Gastroesophageal sphincter (tissue), 3 donors: ENCODE measurements around the gene TSHR.

ENCODE experiments used
- CTCF ChIP-seq, 4 experiments: fragments of 200-600 bp in 2 of 4; fragments of 450-650 bp in 2 of 4; sonication (generic) in 1 of 4; IDR thresholded peaks; one replicate each; pipeline ENCODE4 v1.5.1; 2017 to 2019; ENCODE audit warnings: antibody characterized with exemption in 4 of 4, mild to moderate bottlenecking in 2 of 4, moderate library complexity in 2 of 4
- EP300 ChIP-seq: sonication (generic); formaldehyde crosslinking; IDR thresholded peaks from one replicate; pipeline ENCODE4 v1.6.1; 2017; ENCODE audit warnings: antibody characterized with exemption, mild to moderate bottlenecking
- POLR2A ChIP-seq, 2 donors: fragments of 450-650 bp; IDR thresholded peaks; one replicate each; pipeline ENCODE4 v1.6.1; 2017; ENCODE audit warnings: antibody characterized with exemption in 2 of 2, mild to moderate bottlenecking in 2 of 2, moderate library complexity in 1 of 2
- POLR2AphosphoS5 ChIP-seq: sonication (generic); formaldehyde crosslinking; IDR thresholded peaks from one replicate; pipeline ENCODE4 v1.6.1; 2017; ENCODE audit warnings: antibody characterized with exemption

DNA sequence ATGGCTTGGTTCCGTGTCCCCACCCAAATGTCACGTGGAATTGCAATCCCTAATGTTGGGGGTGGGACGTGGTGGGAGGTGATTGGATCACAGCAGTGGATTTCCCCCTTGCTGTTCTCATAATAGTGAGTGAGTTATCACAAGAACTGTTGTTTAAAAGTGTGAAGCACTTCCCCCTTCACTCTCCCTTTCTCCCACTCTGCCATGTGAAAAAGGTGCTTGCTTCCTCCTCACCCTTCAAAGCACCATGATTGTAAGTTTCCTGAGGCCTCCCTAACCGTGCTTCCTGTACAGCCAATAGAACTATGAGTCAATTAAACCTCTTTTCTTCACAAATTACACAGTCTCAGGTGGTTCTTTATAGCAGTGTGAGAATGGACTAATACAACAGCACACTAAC is 8.6 kb upstream of the TSHR start:
- TF ChIP-seq CTCF (IDR thresholded peaks at IDR 0.05) (no peak), POLR2AphosphoS5 (no peak), POLR2A (IDR thresholded peaks at IDR 0.05) (no peak), EP300 (no peak)
